Measurements from ENCODE around the gene EP400. TPM values are rescaled to one million over a fixed set of nuclear protein-coding genes. Genes with fewer than 3 reads are reported as not detected.
A peak's percentile ranks its signal among the peaks of the same experiment; 100 is the strongest.
"Not testable (repeated sequence)": the region's sequence is repeated elsewhere in the genome, so short reads cannot be mapped to it uniquely, and the experiment has no call there.

The EP400 gene
- total and polyA plus RNA-seq, 12 donors = 6.6 to 20.5 (median 18.9) TPM

DNA sequence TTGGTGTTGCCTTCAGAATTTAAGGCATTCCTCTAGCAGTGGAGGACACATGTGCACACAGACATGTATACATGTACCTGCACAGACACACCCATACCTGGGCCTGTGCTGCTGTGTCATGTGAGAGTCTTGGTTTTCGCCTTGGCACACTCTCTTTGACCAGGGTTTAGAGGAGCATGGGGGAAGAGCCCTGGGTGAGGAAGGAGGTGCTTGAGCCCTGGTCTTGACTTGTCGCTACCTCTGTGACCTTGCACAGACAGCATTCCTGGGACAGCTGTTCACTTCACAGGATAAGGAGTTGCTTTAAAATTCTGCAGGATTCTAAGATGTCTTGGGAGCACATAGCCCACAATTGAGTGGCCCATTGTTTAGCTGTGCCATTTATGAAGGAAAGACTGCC is 99.7 kb downstream of the EP400 start:
- no peak overlapping the region for H3K27ac ChIP-seq
- 96 to 100% methylated on average over 2 of the region's 2 CpGs for WGBS, 2 donors
- ATAC-seq = no peak
- DNase-seq = no peak
- TF ChIP-seq, protein P1, sequence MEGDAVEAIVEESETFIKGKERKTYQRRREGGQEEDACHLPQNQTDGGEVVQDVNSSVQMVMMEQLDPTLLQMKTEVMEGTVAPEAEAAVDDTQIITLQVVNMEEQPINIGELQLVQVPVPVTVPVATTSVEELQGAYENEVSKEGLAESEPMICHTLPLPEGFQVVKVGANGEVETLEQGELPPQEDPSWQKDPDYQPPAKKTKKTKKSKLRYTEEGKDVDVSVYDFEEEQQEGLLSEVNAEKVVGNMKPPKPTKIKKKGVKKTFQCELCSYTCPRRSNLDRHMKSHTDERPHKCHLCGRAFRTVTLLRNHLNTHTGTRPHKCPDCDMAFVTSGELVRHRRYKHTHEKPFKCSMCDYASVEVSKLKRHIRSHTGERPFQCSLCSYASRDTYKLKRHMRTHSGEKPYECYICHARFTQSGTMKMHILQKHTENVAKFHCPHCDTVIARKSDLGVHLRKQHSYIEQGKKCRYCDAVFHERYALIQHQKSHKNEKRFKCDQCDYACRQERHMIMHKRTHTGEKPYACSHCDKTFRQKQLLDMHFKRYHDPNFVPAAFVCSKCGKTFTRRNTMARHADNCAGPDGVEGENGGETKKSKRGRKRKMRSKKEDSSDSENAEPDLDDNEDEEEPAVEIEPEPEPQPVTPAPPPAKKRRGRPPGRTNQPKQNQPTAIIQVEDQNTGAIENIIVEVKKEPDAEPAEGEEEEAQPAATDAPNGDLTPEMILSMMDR (IDR thresholded peaks at IDR 0.05) = no peak
- H3K36me3 ChIP-seq = peaks cover 5 to 100% (median 66%) of the 10 kb centered on the region in 9 donors
- H3K4me3 ChIP-seq = no peak overlapping the region
- H3K27me3 ChIP-seq = no peaks in the 10 kb centered on the region
- H3K9me3 ChIP-seq = no peaks in the 10 kb centered on the region
- intact Hi-C loops (cut with DNase I) = no loop called here
- peaks cover 0 to 4% (median 0%) of the 10 kb centered on the region in 9 donors for H3K4me1 ChIP-seq

DNA sequence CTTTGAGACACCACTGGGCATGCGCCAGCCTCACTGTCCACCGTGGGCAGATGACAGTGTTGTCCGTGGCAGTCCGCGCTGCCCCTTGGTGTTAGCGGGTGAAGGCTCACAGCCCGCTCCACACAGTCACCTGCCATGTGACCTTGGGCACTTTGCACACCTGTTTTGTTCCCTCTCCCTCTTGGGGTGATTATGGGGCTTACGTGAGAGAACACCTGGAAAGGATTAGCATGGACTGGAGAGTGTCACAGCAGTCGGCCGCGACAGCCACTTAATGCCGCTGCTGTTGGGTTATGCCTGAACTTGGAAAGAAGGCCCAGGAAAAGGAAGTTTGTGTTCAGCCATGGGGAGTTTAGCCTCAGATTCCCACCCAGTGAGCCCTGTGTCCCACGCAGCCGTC is 100.1 kb downstream of the EP400 start:
- Histone ChIP-seq H3K4me3 (no peak overlapping the region), H3K4me1 (peaks cover 0 to 4% (median 0%) of the 10 kb centered on the region in 9 donors), H3K27ac (no peak overlapping the region), H3K9me3 (no peaks in the 10 kb centered on the region), H3K27me3 (no peaks in the 10 kb centered on the region), H3K36me3 (peaks cover 5 to 100% (median 63%) of the 10 kb centered on the region in 9 donors)
- WGBS, 2 donors = 93 to 98% methylated on average over 14 of the region's 14 CpGs
- TF ChIP-seq, protein P1 (IDR thresholded peaks at IDR 0.05) = no peak
- ATAC-seq (no peak), DNase-seq (no peak)
- intact Hi-C loops (cut with DNase I) = no loop called here

DNA sequence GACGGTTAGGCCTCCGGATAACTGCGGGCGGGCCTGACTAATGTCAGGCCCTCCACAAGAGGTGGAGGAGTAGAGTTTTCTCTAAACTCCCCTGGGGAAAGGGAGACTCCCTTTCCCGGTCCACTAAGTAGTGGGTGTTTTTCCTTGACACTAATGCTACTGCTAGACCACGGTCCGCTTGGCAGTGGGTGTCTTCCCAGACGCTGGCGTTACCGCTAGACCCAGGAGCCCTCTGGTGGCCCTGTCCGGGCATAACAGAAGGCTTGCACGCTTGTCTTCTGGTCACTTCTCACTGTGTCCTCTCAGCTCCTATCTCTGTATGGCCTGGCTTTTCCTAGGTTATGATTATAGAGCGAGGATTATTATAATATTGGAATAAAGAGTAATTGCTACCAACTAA is 102.0 kb downstream of the EP400 start:
- H3K27ac ChIP-seq; DNase-seq; ATAC-seq; H3K4me3 ChIP-seq; intact Hi-C loops (cut with DNase I); H3K4me1 ChIP-seq; H3K27me3 ChIP-seq; H3K9me3 ChIP-seq: not testable (repeated sequence)
- peaks cover 0 to 97% (median 58%) of the 10 kb centered on the region in 9 donors for H3K36me3 ChIP-seq
- TF ChIP-seq, protein P1 (IDR thresholded peaks at IDR 0.05) = peak in 1 of 9 donors; percentile 29
- WGBS, 2 donors = 81 to 86% methylated on average over 11 to 13 of the region's 13 CpGs

DNA sequence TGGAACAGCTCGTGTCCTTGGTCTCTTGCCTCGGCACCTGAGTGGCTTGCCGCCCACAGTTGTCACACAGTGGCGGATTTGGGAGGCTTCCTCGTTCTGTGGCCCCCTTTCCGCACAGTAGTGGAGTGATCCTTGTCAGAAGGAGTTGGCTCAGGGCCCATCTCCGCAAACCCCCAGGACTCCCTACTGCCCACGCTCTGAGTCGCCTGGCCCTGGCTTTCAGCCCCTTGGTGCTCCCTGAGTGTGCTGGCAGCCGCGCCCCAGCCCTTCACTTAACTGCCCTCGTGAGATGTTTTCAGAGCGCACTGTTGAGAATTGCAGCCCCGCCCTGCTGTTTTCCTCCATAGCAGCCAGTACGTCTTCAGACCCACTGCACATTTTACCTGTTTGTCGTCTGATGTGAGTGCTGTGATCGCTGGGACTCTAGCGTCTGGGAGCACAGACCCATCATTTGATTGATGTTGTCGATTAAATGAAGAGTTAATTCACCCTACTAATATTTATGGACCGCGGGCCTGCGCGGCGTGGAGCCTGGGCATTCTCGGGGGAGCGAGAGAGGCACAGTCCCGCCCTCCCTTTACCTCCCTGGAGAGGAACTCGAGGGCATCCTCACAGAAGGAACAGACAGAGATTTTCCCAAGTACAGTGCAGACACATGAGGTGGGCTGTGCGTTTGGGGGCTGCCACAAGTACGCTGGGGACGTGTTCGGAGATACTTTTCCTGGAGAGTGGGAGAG is 102.6 kb downstream of the EP400 start:
- Histone ChIP-seq H3K36me3 (peaks cover 0 to 97% (median 61%) of the 10 kb centered on the region in 9 donors), H3K4me1 (peaks cover 0 to 4% (median 0%) of the 10 kb centered on the region in 9 donors), H3K4me3 (no peak overlapping the region), H3K27me3 (no peaks in the 10 kb centered on the region), H3K27ac (no peak overlapping the region), H3K9me3 (no peaks in the 10 kb centered on the region)
- WGBS, 2 donors = 95 to 97% methylated on average over 32 of the region's 32 CpGs
- intact Hi-C loops (cut with DNase I) = no loop called here
- TF ChIP-seq, protein P1 (IDR thresholded peaks at IDR 0.05) = no peak
- ATAC-seq = no peak
- DNase-seq = no peak

Measured in heart right ventricle (tissue), 16 donors.